ENCODE data around the gene FEN1. TPM values are rescaled to one million over a fixed set of nuclear protein-coding genes. Genes with fewer than 3 reads are reported as not detected.

FEN1 gene
- total RNA-seq, result 100 to 1,000 TPM; 132 to 137 TPM

GRCh38 chr11:61792310-61793082 lies at the start of gene FEN1, which contains the start of gene TMEM258:
Gene FEN1, plus strand, starts transcription at chr11:61792911. Its CDS starts 2,451 bp downstream, at chr11:61795362.
Gene TMEM258, minus strand, starts transcription at chr11:61792599. Its CDS starts 41 bp downstream, at chr11:61792558.
- CTCF ChIA-PET, result interaction anchor here (1.2 to 2.6 kb wide), 6 partner anchors 13 to 316 kb away, joined by 3 to 7 read pairs (median 4); no protein-coding TSS in a partner anchor
- POLR2A ChIA-PET, result interaction anchor here (0.6 to 1.2 kb wide), 3 partner anchors 23 to 174 kb away, joined by 3 to 6 read pairs (median 3); no protein-coding TSS in a partner anchor

- POLR2A ChIA-PET, result interaction anchor here (0.7 kb wide), 1 partner anchor 8 kb away, joined by 6 read pairs; no protein-coding TSS in a partner anchor
- CTCF ChIA-PET, result interaction anchor here (0.7 to 1.2 kb wide), 4 partner anchors 10 to 105 kb away, joined by 3 to 4 read pairs (median 3); no protein-coding TSS in a partner anchor
These were observed 49.1 kb upstream of the FEN1 start for GRCh38 chr11:61743486-61744095.

GRCh38 chr11:61744181-61744580 lies 48.5 kb upstream of the FEN1 start:
- POLR2A ChIA-PET, result no interaction called here
- CTCF ChIA-PET, result interaction anchor here (1.1 to 1.2 kb wide), 3 partner anchors 11 to 106 kb away, joined by 3 to 4 read pairs (median 3); no protein-coding TSS in a partner anchor

GRCh38 chr11:61744609-61745156 lies 48.0 kb upstream of the FEN1 start:
- ChIA-PET CTCF (interaction anchor here (1.1 kb wide), 2 partner anchors 71 to 106 kb away, joined by 3 read pairs; no protein-coding TSS in a partner anchor), POLR2A (no interaction called here)

- ChIA-PET POLR2A (no interaction called here), CTCF (no interaction called here)
These were observed 46.8 kb upstream of the FEN1 start for GRCh38 chr11:61745781-61746441.

- CTCF ChIA-PET, result interaction anchor here (0.6 to 0.8 kb wide), 3 partner anchors 13 to 79 kb away, joined by 3 to 4 read pairs (median 3); no protein-coding TSS in a partner anchor
- POLR2A ChIA-PET, result no interaction called here
These were observed 46.1 kb upstream of the FEN1 start for GRCh38 chr11:61746442-61747191.

GRCh38 chr11:61747192-61747966 lies 45.3 kb upstream of the FEN1 start:
- POLR2A ChIA-PET, result no interaction called here

GRCh38 chr11:61747967-61748285 lies 44.8 kb upstream of the FEN1 start:
- POLR2A ChIA-PET, result no interaction called here

More at GRCh38 chr11:61747192-61747966, 45.3 kb upstream of the FEN1 start:
- CTCF ChIA-PET, result interaction anchor here (0.6 to 1.1 kb wide), 5 partner anchors 19 to 88 kb away, joined by 3 to 5 read pairs (median 3); no protein-coding TSS in a partner anchor

GRCh38 chr11:61749591-61750217 lies 43.0 kb upstream of the FEN1 start:
- ChIA-PET CTCF (interaction anchor here (0.8 to 1.7 kb wide), 6 partner anchors 16 to 359 kb away, joined by 3 to 6 read pairs (median 4); no protein-coding TSS in a partner anchor), POLR2A (no interaction called here)

More at GRCh38 chr11:61747967-61748285, 44.8 kb upstream of the FEN1 start:
- CTCF ChIA-PET, result interaction anchor here (0.7 to 1.1 kb wide), 3 partner anchors 19 to 34 kb away, joined by 3 read pairs; no protein-coding TSS in a partner anchor

GRCh38 chr11:61750631-61751273 lies 42.0 kb upstream of the FEN1 start:
- CTCF ChIA-PET, result interaction anchor here (0.6 to 1.7 kb wide), 4 partner anchors 22 to 360 kb away, joined by 3 to 6 read pairs (median 4); no protein-coding TSS in a partner anchor
- POLR2A ChIA-PET, result no interaction called here

- ChIA-PET POLR2A (interaction anchor here (0.6 kb wide), 1 partner anchor 8 kb away, joined by 6 read pairs; no protein-coding TSS in a partner anchor), CTCF (interaction anchor here (0.9 kb wide), 1 partner anchor 21 kb away, joined by 6 read pairs; no protein-coding TSS in a partner anchor)
These were observed 41.3 kb upstream of the FEN1 start for GRCh38 chr11:61751384-61751783.

GRCh38 chr11:61752117-61752924 lies 40.4 kb upstream of the FEN1 start, which contains the start of gene MYRF:
Gene MYRF, plus strand, starts transcription at chr11:61752636. Its CDS starts 109 bp downstream, at chr11:61752745.
- POLR2A ChIA-PET, result no interaction called here
- CTCF ChIA-PET, result interaction anchor here (1.3 to 1.7 kb wide), 2 partner anchors 12 to 34 kb away, joined by 3 to 4 read pairs; no protein-coding TSS in a partner anchor

GRCh38 chr11:61752925-61753521 lies 39.7 kb upstream of the FEN1 start:
- POLR2A ChIA-PET, result no interaction called here
- CTCF ChIA-PET, result interaction anchor here (0.6 to 1.7 kb wide), 3 partner anchors 11 to 87 kb away, joined by 3 to 4 read pairs (median 4); no protein-coding TSS in a partner anchor

GRCh38 chr11:61753672-61754071 lies 39.0 kb upstream of the FEN1 start:
- CTCF ChIA-PET, result interaction anchor here (1.3 to 1.7 kb wide), 3 partner anchors 11 to 33 kb away, joined by 3 to 4 read pairs (median 4); no protein-coding TSS in a partner anchor
- POLR2A ChIA-PET, result no interaction called here
